ENCODE data around the gene MAG. TPM values are rescaled to one million over a fixed set of nuclear protein-coding genes. Genes with fewer than 3 reads are reported as not detected.

MAG gene
- total RNA-seq, 1 experiment from 2014 or later, result 0.50 TPM

DNA sequence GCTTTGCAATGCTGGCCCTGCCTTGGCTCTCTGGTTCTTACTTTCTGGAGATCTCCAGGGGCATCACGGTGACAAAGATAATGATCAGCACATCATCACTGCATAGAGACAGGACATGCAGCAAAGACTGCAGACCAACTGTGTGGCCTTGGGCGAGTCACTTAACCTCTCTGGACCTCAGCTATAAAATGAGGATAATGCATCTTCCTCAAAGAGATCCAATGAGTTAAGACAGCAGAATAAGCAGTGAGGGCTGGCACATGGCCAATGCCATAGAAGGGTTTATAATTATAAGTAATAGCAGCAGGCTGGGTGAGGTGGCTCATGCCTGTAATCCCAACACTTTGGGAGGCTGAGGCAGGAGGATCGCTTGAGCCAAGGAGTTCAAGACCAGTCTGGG, 2.4 kb downstream of the MAG start:
- H3K9me3 ChIP-seq (replicated peaks), result no peaks in the 10 kb centered on the region
- no peak overlapping the region for H3K27ac ChIP-seq
- DNase-seq (ENCODE audit: low read depth in 1 of 2, low spot score in 2 of 2), result no peak
- no peaks in the 10 kb centered on the region for H3K4me1 ChIP-seq (replicated peaks)
- no peaks in the 10 kb centered on the region for H3K36me3 ChIP-seq
- no peak overlapping the region for H3K4me3 ChIP-seq
- peaks cover 7% of the 10 kb centered on the region; the same call in 1 of the 2 replicates for H3K27me3 ChIP-seq (replicated peaks)

GRCh38 chr19:35294859-35295791, 3.2 kb downstream of the MAG start:
- H3K4me3 ChIP-seq, result no peak overlapping the region
- H3K27me3 ChIP-seq (replicated peaks), result peaks cover 7% of the 10 kb centered on the region; the same call in 1 of the 2 replicates
- H3K9me3 ChIP-seq (replicated peaks), result no peaks in the 10 kb centered on the region
- no peak overlapping the region for H3K27ac ChIP-seq
- DNase-seq (ENCODE audit: low read depth in 1 of 2, low spot score in 2 of 2), result no peak
- no peaks in the 10 kb centered on the region for H3K36me3 ChIP-seq
- no peaks in the 10 kb centered on the region for H3K4me1 ChIP-seq (replicated peaks)

- no peak for DNase-seq (ENCODE audit: low read depth in 1 of 2, low spot score in 2 of 2)
- no peaks in the 10 kb centered on the region for H3K4me1 ChIP-seq (replicated peaks)
- no peak overlapping the region for H3K27ac ChIP-seq
- H3K9me3 ChIP-seq (replicated peaks), result no peaks in the 10 kb centered on the region
- no peaks in the 10 kb centered on the region for H3K36me3 ChIP-seq
- H3K27me3 ChIP-seq (replicated peaks), result peaks cover 7% of the 10 kb centered on the region; the same call in 1 of the 2 replicates
- no peak overlapping the region for H3K4me3 ChIP-seq
Measured at GRCh38 chr19:35295792-35296462, 4.0 kb downstream of the MAG start.

- peaks cover 7% of the 10 kb centered on the region; the same call in 1 of the 2 replicates for H3K27me3 ChIP-seq (replicated peaks)
- no peaks in the 10 kb centered on the region for H3K9me3 ChIP-seq (replicated peaks)
- no peak overlapping the region for H3K4me3 ChIP-seq
- no peak for DNase-seq (ENCODE audit: low read depth in 1 of 2, low spot score in 2 of 2)
- H3K36me3 ChIP-seq, result no peaks in the 10 kb centered on the region
- no peaks in the 10 kb centered on the region for H3K4me1 ChIP-seq (replicated peaks)
- no peak overlapping the region for H3K27ac ChIP-seq
Measured at GRCh38 chr19:35296644-35297514, 4.9 kb downstream of the MAG start.

GRCh38 chr19:35297515-35297848, 5.5 kb downstream of the MAG start:
- DNase-seq (ENCODE audit: low read depth in 1 of 2, low spot score in 2 of 2), result no peak
- H3K27ac ChIP-seq, result no peak overlapping the region
- H3K9me3 ChIP-seq (replicated peaks), result no peaks in the 10 kb centered on the region
- H3K4me1 ChIP-seq (replicated peaks), result no peaks in the 10 kb centered on the region
- H3K4me3 ChIP-seq, result no peak overlapping the region
- H3K27me3 ChIP-seq (replicated peaks), result peaks cover 7% of the 10 kb centered on the region; the same call in 1 of the 2 replicates
- H3K36me3 ChIP-seq, result no peaks in the 10 kb centered on the region

DNA sequence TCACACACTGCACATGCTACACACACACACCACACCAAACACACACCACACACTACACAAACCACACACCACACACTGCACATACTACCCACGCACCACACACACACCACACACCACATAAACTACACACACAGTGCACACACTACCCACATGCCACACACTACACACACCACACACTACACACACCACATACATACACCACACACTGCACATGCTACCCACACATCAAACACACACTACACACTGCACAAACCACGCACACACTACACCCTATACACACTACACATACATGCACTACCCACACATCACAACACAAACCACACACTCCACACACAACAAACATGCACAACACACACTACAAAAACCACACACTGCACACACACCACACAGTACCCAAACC, 6.0 kb downstream of the MAG start:
- Histone ChIP-seq H3K27ac (no peak overlapping the region), H3K4me1 (replicated peaks) (no peaks in the 10 kb centered on the region), H3K27me3 (replicated peaks) (peaks cover 6% of the 10 kb centered on the region; the same call in 1 of the 2 replicates), H3K36me3 (no peaks in the 10 kb centered on the region), H3K4me3 (no peak overlapping the region), H3K9me3 (replicated peaks) (no peaks in the 10 kb centered on the region)
- DNase-seq (ENCODE audit: low read depth in 1 of 2, low spot score in 2 of 2), result no peak

GRCh38 chr19:35298561-35298972, 6.6 kb downstream of the MAG start:
- Histone ChIP-seq H3K27ac (no peak overlapping the region), H3K4me1 (replicated peaks) (no peaks in the 10 kb centered on the region), H3K9me3 (replicated peaks) (no peaks in the 10 kb centered on the region), H3K36me3 (no peaks in the 10 kb centered on the region), H3K27me3 (replicated peaks) (0 out of 2 replicates have a peak, but pooled peaks cover 3% of the 10 kb centered on the region), H3K4me3 (no peak overlapping the region)
- DNase-seq (ENCODE audit: low read depth in 1 of 2, low spot score in 2 of 2), result no peak

DNA sequence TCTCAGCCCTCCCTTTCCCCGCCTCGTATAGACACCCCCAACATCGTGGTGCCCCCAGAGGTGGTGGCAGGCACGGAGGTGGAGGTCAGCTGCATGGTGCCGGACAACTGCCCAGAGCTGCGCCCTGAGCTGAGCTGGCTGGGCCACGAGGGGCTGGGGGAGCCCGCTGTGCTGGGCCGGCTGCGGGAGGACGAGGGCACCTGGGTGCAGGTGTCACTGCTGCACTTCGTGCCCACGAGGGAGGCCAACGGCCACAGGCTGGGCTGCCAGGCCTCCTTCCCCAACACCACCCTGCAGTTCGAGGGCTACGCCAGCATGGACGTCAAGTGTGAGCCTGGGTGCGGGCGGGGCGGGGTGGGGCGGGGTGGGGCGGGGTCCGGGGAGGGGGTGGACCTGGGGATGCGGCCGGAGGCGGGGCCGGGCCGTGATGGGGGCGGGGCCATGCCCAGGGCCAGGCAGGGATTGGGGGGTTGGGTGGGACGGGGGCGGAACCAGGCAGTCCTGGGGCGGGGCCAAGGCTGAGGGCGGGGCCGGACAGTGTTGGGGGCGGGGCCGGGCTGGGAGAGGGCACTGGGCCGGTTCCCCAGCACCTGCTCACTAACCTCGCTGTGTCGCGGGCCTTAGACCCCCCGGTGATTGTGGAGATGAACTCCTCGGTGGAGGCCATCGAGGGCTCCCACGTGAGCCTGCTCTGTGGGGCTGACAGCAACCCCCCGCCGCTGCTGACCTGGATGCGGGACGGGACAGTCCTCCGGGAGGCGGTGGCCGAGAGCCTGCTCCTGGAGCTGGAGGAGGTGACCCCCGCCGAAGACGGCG, 7.8 kb downstream of the MAG start:
- H3K4me3 ChIP-seq, result no peak overlapping the region
- no peaks in the 10 kb centered on the region for H3K36me3 ChIP-seq
- H3K27ac ChIP-seq, result no peak overlapping the region
- DNase-seq (ENCODE audit: low read depth in 1 of 2, low spot score in 2 of 2), result no peak
- H3K4me1 ChIP-seq (replicated peaks), result no peaks in the 10 kb centered on the region
- no peaks in the 10 kb centered on the region for H3K9me3 ChIP-seq (replicated peaks)
- no peaks in the 10 kb centered on the region for H3K27me3 ChIP-seq (replicated peaks)

DNA sequence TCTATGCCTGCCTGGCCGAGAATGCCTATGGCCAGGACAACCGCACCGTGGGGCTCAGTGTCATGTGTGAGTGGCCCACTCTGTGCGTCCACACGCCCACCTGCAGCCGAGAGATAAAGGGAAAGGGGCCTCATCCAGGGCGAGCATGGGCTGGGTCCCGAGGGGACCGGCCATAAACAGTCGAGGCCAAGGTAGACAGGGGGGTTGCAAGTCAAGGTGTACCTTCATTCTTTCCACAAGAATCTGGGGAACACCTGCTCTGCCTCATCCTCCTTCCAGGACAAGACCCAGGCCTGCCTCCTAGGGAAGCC, 8.3 kb downstream of the MAG start:
- no peaks in the 10 kb centered on the region for H3K4me1 ChIP-seq (replicated peaks)
- DNase-seq (ENCODE audit: low read depth in 1 of 2, low spot score in 2 of 2), result no peak
- no peak overlapping the region for H3K4me3 ChIP-seq
- no peaks in the 10 kb centered on the region for H3K9me3 ChIP-seq (replicated peaks)
- H3K27me3 ChIP-seq (replicated peaks), result no peaks in the 10 kb centered on the region
- H3K27ac ChIP-seq, result no peak overlapping the region
- H3K36me3 ChIP-seq, result no peaks in the 10 kb centered on the region

DNA sequence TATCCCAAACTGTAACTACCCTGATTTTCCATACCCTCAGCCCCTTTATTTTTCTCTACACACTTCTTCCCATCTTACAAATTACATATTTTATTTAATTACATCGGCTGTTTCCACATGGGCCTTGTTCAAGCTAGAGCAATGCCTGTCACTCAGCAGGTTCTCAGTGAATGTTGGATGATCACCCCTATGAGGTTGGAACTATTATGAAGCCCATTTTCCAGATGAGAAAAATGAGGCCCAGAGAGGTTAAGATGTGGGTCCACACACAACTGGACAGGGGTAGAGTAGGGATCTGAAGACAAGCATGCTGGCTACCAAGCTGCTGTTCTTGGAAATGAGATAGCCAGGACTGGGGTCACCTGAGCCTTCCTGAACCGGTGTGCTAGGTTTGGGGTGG, 10.0 kb downstream of the MAG start:
- H3K36me3 ChIP-seq, result no peaks in the 10 kb centered on the region
- H3K9me3 ChIP-seq (replicated peaks), result no peaks in the 10 kb centered on the region
- no peaks in the 10 kb centered on the region for H3K4me1 ChIP-seq (replicated peaks)
- H3K4me3 ChIP-seq, result no peak overlapping the region
- H3K27me3 ChIP-seq (replicated peaks), result no peaks in the 10 kb centered on the region
- no peak for DNase-seq (ENCODE audit: low read depth in 1 of 2, low spot score in 2 of 2)
- H3K27ac ChIP-seq, result no peak overlapping the region

DNA sequence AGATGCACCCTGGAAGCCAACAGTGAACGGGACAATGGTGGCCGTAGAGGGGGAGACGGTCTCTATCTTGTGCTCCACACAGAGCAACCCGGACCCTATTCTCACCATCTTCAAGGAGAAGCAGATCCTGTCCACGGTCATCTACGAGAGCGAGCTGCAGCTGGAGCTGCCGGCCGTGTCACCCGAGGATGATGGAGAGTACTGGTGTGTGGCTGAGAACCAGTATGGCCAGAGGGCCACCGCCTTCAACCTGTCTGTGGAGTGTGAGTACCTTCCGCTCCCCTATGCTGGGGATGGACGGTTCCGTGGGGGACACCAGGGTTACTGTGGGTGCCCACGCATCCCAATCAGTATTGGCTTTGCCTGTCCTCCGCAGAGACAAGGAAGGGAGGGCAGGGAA, 10.5 kb downstream of the MAG start:
- no peak overlapping the region for H3K4me3 ChIP-seq
- no peak overlapping the region for H3K27ac ChIP-seq
- no peaks in the 10 kb centered on the region for H3K36me3 ChIP-seq
- no peaks in the 10 kb centered on the region for H3K4me1 ChIP-seq (replicated peaks)
- H3K27me3 ChIP-seq (replicated peaks), result no peaks in the 10 kb centered on the region
- H3K9me3 ChIP-seq (replicated peaks), result no peaks in the 10 kb centered on the region
- DNase-seq (ENCODE audit: low read depth in 1 of 2, low spot score in 2 of 2), result no peak

DNA sequence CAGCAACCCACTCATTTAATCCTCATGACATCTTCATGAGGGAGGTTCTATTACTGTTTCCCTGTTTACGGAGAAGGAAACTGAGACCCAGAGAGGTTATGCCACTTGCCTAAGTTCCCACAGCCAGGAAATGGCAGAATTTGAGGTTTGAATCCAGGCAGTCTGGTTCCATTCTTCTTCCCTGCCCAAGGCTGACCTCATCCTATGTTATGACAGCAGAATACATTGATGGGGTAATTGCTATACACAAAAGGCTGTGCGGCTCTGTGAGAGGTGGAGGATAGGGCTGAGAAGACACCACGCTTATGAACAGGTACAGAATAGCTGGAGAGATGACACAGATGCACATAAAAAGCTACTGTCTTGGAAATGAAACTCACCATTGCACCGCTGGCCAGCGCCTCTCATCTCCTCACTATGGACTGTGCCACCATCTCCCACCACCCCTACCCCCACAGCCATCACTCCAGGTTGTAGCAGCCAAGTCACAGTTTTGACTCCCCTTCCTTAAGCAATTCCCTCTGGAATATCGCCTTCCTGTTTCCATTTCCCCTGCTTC, 11.5 kb downstream of the MAG start:
- H3K4me3 ChIP-seq, result no peak overlapping the region
- no peak for DNase-seq (ENCODE audit: low read depth in 1 of 2, low spot score in 2 of 2)
- no peaks in the 10 kb centered on the region for H3K36me3 ChIP-seq
- H3K27ac ChIP-seq, result no peak overlapping the region
- H3K9me3 ChIP-seq (replicated peaks), result no peaks in the 10 kb centered on the region
- H3K4me1 ChIP-seq (replicated peaks), result peaks cover 8% of the 10 kb centered on the region
- H3K27me3 ChIP-seq (replicated peaks), result no peaks in the 10 kb centered on the region

DNA sequence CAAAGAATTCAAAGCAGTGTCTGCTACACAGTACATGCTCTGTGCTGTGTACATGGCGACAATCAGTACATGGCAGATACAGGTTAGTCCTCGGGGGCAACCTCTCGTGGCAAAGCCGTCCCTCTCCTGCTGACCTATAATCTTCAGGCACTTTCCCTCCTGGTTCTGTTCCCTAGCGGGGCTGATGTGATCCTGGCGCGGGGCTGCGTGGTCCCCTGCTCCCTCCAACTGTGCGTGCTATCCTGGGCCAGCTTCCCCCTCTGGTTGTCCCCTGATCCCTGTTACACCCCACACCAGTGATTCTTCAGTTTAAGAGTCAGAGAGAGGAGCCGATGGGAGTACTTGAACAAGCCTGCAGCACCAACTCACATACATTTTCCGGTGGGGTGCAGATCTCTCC, 12.1 kb downstream of the MAG start:
- Histone ChIP-seq H3K4me3 (no peak overlapping the region), H3K36me3 (no peaks in the 10 kb centered on the region), H3K4me1 (replicated peaks) (peaks cover 9% of the 10 kb centered on the region), H3K9me3 (replicated peaks) (no peaks in the 10 kb centered on the region), H3K27me3 (replicated peaks) (no peaks in the 10 kb centered on the region), H3K27ac (no peak overlapping the region)
- no peak for DNase-seq (ENCODE audit: low read depth in 1 of 2, low spot score in 2 of 2)

All from SJSA1 (cell line).